ENCODE results near the gene ARL2. TPM values are rescaled to one million over a fixed set of nuclear protein-coding genes. Genes with fewer than 3 reads are reported as not detected.
A peak's percentile ranks its signal among the peaks of the same experiment; 100 is the strongest.
"Not testable (repeated sequence)": the region's sequence is repeated elsewhere in the genome, so short reads cannot be mapped to it uniquely, and the experiment has no call there.

Gene ARL2
- polyA plus RNA-seq, 3 donors, result 34.3 to 40.4 (median 34.4) TPM

- Histone ChIP-seq H3K27me3 (ENCODE audit: control insufficient read depth in 2 of 2, insufficient read depth in 2 of 2, low read length in 2 of 2) (peaks cover 0 to 11% of the 10 kb centered on the region in 2 donors), H3K9ac (ENCODE audit: insufficient read depth, low read length, poor library complexity, severe bottlenecking) (no peak overlapping the region), H3K4me3 (replicated peaks in 1 of 3; ENCODE audit: low read depth in 2 of 3, low read length in 3 of 3) (no peak overlapping the region), H3K4me2 (replicated peaks; ENCODE audit: extremely low read depth, low read length, poor library complexity, severe bottlenecking) (no peak overlapping the region), H3K4me1 (ENCODE audit: control insufficient read depth in 1 of 2, insufficient read depth in 2 of 2, low read length in 2 of 2) (peaks cover 8% of the 10 kb centered on the region in 2 donors), H2AFZ (ENCODE audit: insufficient read depth, low read depth, low read length, poor library complexity, severe bottlenecking) (no peak overlapping the region), H4K20me1 (ENCODE audit: insufficient read depth, low read length) (no peaks in the 10 kb centered on the region), H3K9me3 (replicated peaks in 1 of 2; ENCODE audit: control insufficient read depth in 1 of 2, insufficient read depth in 1 of 2, low read length in 2 of 2) (no peaks in the 10 kb centered on the region), H3K36me3 (replicated peaks in 1 of 2; ENCODE audit: control insufficient read depth in 1 of 2, insufficient read depth in 2 of 2, low read length in 2 of 2) (no peaks in the 10 kb centered on the region), H3K27ac (ENCODE audit: low read depth in 1 of 2, low read length in 2 of 2) (no peak overlapping the region), H3K79me2 (ENCODE audit: insufficient read depth, low read length) (no peaks in the 10 kb centered on the region)
- no peak for TF ChIP-seq CTCF (IDR thresholded peaks at IDR 0.05)
- DNase-seq, result no peak
- intact Hi-C loops (cut with micrococcal nuclease), result no loop called here
- H3K27me3 Mint-ChIP-seq (ENCODE audit: low read depth in 3 of 3), result peaks cover 19 to 29% (median 27%) of the 10 kb centered on the region in 3 donors
- H3K4me1 Mint-ChIP-seq, result peaks cover 15% of the 10 kb centered on the region
- no peak overlapping the region for H3K4me3 Mint-ChIP-seq
- no peak overlapping the region for H3K27ac Mint-ChIP-seq
- no peaks in the 10 kb centered on the region for H3K36me3 Mint-ChIP-seq
- peaks cover 0 to 3% (median 0%) of the 10 kb centered on the region in 7 donors for H3K9me3 Mint-ChIP-seq
- WGBS (ENCODE audit: insufficient coverage), result no CpG with 5 or more reads among the region's 2 CpGs
These were observed 37.3 kb upstream of the ARL2 start for GRCh38 chr11:64976651-64977050.

- H3K79me2 ChIP-seq (ENCODE audit: insufficient read depth, low read length); H3K36me3 ChIP-seq (replicated peaks in 1 of 2; ENCODE audit: control insufficient read depth in 1 of 2, insufficient read depth in 2 of 2, low read length in 2 of 2); H3K9me3 ChIP-seq (replicated peaks in 1 of 2; ENCODE audit: control insufficient read depth in 1 of 2, insufficient read depth in 1 of 2, low read length in 2 of 2); H3K36me3 Mint-ChIP-seq; H3K27ac Mint-ChIP-seq; H3K27ac ChIP-seq (ENCODE audit: low read depth in 1 of 2, low read length in 2 of 2); intact Hi-C loops (cut with micrococcal nuclease); DNase-seq; H2AFZ ChIP-seq (ENCODE audit: insufficient read depth, low read depth, low read length, poor library complexity, severe bottlenecking); H3K27me3 ChIP-seq (ENCODE audit: control insufficient read depth in 2 of 2, insufficient read depth in 2 of 2, low read length in 2 of 2); H3K4me3 ChIP-seq (replicated peaks in 1 of 3; ENCODE audit: low read depth in 2 of 3, low read length in 3 of 3); H3K4me2 ChIP-seq (replicated peaks; ENCODE audit: extremely low read depth, low read length, poor library complexity, severe bottlenecking); H4K20me1 ChIP-seq (ENCODE audit: insufficient read depth, low read length); H3K9me3 Mint-ChIP-seq; H3K9ac ChIP-seq (ENCODE audit: insufficient read depth, low read length, poor library complexity, severe bottlenecking): not testable (repeated sequence)
- peak overlapping the region in 1 of 2 donors; percentile 26 for H3K4me3 Mint-ChIP-seq
- peaks cover 24% of the 10 kb centered on the region for H3K4me1 Mint-ChIP-seq
- no CpG with 5 or more reads among the region's 5 CpGs for WGBS (ENCODE audit: insufficient coverage)
- peaks cover 15 to 22% of the 10 kb centered on the region in 2 donors for H3K4me1 ChIP-seq (ENCODE audit: control insufficient read depth in 1 of 2, insufficient read depth in 2 of 2, low read length in 2 of 2)
- peaks cover 6 to 18% (median 9%) of the 10 kb centered on the region in 3 donors for H3K27me3 Mint-ChIP-seq (ENCODE audit: low read depth in 3 of 3)
These were observed 30.6 kb upstream of the ARL2 start for GRCh38 chr11:64983339-64983738.
